Measurements from ENCODE around the gene UBC.
"Not testable (repeated sequence)": the region's sequence is repeated elsewhere in the genome, so short reads cannot be mapped to it uniquely, and the experiment has no call there.

The UBC gene

DNA sequence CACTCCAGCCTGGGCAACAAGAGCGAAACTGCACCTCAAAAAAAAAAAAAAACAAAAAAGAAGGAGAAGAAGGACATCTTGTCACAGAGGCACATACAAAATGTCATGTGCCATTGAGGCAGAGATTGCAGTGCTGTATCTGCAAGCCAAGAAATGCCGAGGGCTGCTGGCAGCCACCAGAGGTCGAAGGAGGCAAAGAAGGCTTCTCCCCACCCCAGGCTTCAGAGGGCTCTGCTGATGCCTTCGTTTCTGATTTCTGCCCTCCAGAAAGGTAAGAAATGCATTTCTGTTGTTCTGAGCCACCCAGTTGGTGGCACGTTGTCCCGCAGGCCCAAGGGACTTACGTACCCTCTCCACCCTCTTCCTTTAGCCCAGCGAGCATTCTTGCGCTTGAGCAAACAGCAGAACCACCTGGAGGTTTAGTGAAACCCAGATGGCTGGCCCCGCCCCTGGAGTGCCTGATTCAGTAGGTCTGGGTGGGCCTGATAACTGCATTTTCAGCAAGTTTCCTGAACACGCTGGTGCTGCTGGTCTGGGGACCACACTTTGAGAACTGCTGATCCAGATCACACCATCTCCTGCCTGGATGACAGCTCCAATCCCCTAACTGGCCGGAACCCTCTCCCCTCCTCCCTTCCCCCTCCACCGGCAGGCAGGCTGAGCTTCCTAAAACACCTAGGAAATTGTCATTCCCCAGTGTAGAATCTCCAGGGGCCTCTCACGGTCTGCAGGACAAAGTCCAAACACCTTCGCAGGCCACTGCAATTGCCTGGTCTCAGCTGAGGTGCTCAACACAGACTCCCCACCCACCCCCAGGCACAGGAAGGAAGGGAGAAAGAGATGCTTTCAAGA, 29.6 kb downstream of the UBC start:
- no peak for DNase-seq (ENCODE audit: low spot score)

DNA sequence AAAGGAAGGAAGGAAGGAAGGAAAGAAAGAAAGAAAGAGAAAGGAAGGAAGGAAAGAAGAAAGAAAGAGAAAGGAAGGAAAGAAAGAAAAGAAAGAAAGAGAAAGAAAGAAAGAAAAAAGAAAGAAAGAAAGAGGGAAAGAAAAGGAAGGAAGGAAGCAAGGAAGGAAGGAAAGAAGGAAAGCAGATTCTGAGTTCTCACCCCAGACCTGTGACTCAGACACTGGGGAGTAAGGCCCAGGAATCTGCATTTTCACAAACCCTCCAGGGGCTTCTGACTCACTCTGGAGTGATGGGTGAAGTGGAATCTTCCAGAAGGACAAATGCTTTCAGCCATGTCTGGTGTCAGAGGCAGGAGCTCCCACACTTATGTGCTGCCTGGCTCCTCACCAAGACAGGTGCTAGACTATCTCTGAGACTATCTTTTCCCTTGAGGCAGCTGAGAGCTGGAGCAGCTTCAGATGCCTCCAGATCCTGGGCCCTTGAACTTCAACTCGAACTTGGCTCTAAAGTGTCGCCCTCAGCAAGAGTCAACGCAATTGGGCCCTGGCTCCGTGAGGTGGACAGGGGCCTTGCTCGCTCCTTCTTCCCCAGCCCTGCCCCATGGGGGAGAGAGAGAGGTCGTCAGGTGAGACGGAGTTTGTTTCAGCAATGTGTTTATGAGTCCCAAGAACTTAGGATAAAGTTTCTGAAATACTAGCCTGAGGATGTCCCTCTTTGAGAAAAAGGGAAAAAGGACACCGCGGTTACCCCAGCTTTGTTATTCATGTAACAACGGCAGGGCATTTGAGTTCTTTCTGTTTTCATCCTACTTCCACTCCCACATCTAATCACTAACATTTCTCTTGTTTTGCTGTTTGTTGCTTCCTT, 31.0 kb downstream of the UBC start:
- DNase-seq (ENCODE audit: low spot score), result peak; percentile 68

DNA sequence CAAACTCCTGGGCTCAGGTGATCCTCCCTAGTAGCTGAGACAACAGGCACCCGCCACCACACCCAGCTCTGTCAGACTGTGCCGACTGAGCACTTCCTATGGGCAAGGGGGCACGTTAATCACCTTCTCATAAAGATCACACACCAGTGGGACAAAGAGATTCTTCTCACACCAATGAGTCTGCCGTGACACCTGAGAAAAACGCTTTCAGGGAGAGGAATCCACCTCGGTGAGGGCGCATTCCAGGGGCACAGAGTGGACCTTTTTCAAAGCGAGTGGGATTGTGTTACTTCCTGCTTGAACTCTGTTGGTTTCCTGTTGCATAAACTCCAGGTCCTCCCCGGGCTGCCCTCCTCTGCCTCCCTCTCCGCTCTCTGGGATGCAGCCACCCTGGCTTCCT, 33.3 kb downstream of the UBC start:
- DNase-seq (ENCODE audit: low spot score), result no peak

DNA sequence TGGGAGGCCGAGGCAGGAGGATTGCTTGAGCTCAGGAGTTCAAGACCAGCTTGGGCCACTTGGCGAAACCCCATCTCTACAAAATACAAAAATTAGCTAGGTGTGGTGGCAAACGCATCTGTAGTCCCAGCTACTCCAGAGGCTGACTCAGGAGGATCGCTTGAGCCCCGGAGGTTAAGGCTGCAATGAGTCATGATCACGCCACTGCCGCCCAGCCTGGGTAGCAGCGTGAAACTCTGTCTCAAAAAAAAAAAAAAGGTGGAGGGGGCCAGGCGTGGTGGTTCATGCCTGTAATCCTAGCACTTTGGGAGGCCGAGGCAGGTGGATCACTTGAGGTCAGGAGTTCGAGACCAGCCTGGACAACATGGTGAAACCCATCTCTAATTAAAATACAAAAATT, 34.1 kb downstream of the UBC start:
- DNase-seq (ENCODE audit: low spot score), result not testable (repeated sequence)

DNA sequence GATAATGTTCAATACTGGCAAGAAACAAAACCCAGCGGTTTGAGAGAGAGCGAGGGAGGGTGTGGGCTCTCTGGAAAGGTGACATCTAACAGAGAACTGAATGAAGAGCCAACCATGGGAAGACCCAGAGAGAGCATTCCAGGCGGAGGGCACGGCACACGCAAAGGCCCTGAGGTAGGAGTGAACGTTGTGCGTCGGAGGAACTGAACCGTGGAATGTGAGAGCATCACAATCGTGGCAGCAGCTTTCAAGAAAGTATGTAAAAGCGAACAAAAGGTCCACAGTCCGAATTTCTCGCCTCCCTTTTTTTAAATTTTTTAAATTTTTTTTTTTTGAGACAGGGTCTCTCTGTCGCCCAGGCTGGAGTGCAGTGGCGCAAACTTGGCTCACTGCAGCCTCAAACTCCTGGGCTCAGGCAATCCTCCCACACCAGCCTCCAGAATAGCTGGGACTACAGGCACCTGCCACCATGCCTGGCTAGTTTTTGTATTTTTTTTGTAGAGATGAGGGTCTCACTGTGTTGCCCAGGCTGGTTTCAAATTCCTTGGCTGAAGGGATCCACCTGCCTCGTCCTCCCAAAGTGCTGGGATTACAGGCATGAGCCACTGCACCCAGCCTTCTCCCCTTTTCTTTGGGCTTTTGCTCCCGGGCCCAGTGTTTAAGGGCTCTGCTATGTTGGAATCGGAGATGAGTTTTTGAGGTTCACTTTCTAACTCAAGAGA, 35.5 kb downstream of the UBC start:
- no peak for DNase-seq (ENCODE audit: low spot score)

DNA sequence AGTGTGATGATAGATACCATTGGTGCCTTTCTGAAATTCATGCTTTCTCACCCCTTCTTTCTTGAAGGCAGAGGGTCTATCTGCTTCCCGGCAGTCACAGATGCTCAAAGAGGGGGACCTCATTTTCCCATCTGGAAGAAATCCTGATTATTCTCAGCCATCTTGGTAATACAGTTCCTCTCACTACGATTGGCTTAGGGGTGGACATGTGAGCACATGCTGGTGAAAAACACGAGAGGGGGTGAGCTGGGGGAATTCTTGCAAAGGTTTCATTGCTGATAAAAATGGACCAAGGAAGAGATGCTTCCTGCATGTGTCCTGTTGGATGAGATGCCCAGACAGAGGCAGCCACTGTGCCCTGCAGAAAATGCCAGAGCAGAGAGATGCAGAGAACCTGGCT, 37.0 kb downstream of the UBC start:
- no peak for DNase-seq (ENCODE audit: low spot score)

DNA sequence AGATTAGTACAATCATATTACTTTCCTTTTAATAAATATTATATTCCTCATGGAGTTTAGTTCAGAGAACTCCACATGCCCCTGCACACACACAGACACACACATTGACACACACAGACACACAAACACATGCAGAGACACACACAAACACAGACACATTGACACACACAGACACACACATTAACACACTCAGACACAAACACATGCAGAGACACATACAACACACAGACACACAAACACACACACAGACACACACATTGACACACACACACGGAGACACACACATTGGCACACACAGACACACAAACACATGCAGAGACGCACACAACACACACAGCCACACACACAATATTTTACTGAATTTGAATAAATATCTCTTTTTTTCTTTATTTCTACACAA, 38.3 kb downstream of the UBC start:
- no peak for DNase-seq (ENCODE audit: low spot score)

DNA sequence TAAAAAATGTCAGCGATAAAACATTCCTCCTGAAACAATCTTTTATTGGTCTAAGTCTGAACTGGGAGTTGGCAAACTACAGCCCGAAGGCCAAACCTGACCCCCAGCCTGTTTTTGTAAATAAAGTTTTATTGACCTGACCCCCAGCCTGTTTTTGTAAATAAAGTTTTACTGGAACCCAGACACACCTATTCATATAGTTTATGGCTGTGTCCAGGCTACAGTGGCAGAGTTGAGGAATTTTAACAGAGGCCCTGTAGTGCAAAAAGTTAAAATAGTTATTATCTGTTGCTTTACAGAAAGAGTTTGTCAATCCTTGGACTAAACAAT, 38.7 kb downstream of the UBC start:
- DNase-seq (ENCODE audit: low spot score), result no peak

DNA sequence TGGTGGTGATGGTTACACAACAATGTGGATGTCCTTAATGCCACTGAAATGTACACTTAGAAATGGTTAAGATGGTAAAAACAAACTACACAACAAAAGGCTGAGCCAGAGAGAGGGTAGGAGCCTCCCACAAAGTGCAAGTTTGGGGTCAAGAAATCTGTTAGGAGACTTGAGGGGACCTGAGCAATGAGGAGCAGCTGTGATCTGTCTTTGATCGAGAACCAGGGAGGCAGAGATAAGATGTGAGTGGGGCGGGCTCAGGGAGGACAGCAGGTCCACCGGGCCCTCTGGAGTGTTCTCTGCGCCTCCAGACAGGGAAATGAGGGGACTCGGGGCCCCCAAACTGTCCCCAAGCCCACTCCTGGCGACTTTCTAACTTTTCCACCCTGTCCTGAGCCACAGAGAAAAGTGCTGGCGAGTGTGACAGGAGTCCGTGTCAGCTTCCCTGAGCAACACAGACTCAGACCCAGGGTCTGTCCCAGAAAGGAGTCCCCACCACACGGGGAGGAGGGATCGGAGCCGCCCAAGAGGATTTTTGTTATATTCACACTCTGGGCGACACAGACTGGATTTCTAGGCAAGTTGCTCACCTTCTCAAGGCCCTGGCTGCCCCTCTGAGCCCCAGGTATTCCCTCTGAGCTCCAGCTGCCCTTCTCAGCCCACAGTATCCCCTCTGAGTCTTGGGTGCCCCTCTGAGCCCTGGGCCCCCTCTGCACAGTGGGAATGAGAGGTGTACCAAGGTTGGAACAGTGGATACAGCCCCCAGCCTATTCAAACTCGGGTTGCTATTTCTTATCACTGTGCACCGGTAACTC, 39.3 kb downstream of the UBC start:
- no peak for DNase-seq (ENCODE audit: low spot score)

DNA sequence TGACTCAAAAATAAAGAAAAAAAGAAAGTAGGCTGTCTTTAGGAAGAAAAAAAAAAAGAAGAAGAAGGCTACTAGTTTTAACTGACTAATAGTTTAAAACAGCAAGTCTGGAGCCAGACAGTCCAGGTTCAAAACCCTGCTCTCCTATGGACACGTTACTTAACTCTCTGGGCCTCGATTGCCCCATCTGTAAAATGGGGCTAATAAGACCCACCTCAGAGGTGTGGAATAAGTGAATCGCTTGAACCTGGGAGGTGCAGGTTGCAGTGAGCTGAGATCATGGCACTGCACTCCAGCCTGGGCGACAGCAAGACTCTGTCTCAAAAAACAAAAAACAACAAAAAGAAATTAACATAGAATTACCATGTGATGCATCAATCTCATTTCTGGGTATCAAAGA, 40.3 kb downstream of the UBC start:
- no peak for DNase-seq (ENCODE audit: low spot score)

DNA sequence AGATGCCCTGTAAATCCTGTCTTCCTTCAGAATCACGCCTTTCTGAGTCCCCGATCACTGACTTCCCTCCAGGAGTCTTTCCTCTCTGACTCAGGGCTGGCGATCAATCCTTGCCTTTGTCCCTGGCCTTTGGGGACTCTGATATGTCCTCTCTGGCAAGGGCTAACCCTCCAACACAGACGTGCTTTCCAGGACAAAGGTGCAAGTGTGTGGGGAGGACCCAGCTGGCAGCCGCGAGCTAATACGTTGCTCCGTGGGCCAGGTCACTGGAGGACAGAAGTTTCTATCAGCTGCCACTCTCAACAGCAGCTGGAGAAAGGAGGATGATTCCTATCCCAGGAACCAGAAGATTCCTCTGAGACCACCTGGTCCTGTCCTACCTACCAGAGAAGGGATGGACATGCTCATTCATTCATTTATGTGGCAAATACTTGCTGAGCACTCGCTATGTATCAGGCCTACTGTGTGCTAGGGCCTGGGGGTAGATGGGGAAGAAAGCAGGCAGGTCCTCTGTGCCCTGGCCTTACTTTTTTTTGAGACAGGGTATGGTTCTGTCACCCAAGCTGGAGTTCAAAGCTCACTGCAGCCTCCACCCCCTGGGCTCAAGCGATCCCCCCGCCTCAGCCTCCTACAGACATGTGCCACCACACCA, 42.3 kb downstream of the UBC start:
- DNase-seq (ENCODE audit: low spot score), result no peak

DNA sequence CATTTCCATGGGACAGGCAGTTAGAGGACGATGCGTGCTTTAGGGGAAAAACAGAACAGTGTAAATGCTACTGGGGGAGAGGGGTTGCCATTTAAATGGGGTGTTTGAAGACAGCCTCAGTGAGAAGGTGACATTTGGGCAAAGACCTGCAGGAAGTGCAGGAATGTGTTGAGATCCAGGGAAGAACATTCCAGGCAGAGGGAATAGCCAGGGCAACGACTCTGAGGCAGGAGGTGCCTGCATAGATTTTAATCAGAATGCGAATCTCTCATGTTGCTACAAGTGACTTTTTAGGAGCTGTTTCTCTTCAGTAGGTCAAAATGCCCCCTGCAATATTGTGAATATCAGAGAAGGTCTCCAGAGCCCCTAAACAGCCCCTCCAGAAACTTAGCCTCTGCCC, 43.2 kb downstream of the UBC start:
- no peak for DNase-seq (ENCODE audit: low spot score)

DNA sequence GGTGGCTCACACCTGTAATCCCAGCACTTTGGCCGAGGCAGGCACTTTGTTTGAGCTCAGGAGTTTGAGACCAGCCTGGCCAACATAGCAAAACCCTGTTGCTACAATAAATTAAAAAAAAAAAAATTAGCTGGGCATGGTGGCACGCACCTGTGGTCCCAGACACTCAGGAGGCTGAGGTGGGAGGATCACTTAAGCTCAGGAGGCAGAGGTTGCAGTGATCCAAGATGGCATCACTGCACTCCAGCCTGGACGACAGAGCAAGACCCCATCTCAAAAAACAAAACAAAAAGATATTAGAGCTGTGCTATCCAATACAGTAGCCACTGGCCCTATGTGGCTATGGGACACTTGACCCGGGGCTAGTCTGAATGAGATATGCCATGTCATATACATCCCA, 43.9 kb downstream of the UBC start:
- DNase-seq (ENCODE audit: low spot score), result no peak

DNA sequence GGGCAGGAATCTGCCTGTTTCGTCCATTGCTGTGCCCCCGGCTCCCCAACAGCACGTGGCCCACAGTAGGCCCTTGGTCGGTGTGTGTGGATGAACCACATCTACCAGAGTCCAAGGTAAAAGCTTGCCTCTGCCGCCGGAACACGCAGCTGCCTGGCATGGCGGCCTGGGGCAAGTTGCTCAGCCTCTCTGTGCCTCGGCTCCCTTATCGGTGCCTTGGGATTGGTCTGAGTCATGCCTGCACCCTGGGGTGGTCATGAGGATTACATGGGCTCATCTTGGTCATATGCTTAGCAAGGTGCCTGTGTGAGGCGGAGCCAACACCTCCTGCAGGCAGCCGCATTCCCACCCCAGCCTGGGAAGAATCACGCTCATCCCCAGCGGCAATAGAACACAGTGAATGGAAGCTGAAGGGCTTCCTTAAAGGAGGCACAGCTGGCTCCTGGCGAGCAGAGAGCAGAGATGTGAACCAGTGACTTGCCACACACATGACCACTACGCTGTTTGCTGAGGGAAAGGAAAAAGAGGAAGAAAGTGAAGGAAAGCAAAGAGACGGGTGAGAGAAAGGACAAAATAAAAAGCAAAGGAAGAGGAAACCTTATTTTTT, 45.3 kb downstream of the UBC start:
- DNase-seq (ENCODE audit: low spot score), result no peak

DNA sequence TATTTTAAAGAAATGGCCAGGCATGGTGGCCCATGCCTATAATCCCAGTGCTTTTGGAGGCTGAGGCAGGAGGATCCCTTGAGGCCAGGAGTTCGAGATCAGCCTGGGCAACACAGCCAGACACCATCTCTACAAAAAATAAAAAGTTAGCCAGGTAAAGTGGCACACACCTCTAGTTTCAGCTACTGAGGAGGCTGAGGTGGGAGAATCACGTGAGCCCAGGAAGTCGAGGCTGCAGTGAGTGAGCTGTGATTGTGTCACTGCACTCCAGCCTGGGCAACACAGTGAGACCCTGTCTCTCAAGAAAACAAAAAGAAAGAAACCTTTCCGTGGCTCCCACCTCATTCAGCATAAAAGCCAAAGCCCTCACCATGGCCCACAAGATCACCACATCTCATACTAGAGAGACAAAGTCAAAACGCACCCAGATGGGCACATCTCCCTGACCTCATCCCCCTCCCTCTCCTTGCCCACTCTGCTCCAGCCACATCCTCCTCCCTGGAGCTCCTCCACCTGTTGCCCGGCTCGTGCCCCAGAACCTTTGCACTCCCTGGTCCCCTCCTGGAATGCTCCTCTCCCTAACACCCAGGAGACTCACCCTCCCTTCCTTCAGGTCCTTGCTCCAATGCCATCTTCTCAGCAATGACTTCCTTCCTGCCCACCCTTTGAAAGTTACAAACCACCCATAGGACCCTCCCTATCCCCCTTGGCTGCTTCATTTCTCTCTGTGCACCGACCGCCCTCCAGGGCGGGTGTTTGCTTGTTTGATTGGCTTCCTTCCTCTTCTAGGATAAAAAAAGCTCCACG, 46.0 kb downstream of the UBC start:
- no peak for DNase-seq (ENCODE audit: low spot score)

DNA sequence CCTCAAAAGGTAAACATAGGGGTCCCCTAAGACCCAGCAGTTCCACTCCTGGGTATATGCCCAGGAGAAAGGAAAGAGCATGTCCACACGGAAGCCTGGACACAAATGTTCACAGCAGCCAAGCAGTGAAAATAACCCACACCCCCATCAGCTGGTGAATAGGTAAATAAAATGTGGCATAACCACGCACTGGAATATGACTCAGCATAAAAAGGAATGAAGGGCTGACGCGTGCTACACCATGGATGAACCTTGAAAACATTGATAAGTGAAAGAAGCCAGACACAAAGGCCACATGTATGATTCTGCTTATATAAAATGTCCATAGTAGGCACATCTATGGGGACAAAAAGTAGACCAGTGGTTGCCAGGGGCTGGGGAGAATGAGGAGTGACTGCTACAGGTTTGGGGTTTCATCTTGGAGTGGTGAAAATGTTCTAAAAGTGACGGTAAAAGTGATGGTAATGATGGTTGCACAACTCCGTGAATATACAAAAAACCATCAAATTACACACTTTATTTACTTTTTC, 47.0 kb downstream of the UBC start:
- no peak for DNase-seq (ENCODE audit: low spot score)

DNA sequence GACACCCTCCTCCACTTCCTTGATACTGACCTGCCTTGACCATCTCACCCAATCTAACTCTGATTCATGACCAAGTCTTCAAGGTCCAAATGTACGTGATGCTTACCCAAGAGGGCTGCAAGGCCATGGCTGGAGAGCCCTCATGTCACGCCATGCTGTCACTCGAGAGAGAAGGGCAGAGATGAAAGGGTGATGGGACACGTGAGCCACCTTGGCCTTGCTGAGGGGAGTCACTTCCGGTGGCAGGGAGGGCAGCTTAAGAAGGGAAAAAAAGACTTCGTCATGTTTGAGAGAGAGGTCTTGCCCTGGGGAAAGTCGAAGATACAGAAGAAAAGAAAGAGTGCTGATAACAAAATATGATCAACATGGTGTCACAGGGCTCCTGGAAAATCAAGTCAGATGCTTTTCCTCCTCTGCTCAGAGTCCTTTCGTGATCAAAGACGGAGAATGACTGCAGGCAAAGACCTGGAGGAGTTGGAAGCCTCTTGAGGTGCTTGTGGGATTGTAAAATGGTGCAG, 47.5 kb downstream of the UBC start:
- DNase-seq (ENCODE audit: low spot score), result no peak

DNA sequence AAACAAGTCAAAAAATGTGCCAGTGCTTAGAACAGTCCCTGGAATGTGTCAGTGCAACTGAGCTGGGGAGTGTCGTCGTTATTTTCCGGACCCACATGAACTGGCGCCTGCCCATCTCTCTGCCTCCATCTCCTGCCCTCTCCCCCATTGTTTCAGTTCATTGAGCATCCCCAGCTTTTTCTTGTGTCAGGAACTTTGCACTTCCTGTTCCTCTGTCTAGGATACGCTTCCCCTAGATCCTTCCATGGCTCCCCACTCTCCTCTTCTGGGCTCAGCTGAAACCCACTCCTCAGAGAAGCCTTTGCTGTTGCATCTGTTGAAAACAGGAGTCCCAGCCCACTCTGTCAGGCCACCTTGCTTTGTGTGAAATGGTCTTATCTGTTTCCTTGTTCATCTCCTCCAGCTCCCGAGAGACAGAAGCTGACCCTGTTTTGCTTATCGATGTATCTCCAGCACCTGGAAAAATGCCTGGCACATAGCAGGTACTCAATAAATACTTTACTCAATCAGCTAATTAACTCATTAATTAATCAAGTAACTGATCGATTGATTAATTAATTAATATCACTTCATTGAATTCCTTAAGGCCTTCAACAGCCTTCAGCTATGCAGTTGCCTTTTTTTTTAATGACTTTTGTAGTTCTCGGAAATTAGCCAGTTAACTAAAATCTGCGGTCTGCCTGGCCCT, 48.1 kb downstream of the UBC start:
- peak; percentile 58 for DNase-seq (ENCODE audit: low spot score)

DNA sequence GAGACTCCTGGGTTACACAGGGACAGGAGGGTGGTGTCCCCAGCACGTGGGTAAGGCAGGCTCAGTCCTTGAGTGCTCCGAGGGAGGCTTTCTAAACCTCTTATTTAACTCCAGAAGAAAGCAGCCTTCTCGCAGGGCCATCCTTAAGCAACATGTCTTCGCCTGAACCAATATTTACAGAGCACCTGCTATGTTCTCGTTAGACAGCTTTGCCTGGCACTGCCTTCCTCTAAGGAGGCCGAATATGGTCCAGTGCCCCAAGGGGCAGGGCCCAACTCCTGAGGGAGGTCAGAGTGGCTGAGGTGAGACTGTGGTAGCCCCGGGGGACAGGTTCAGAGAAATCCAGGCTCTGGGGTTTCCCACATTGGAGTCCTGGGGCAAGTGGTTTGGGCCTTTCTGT, 48.7 kb downstream of the UBC start:
- no peak for DNase-seq (ENCODE audit: low spot score)

Data from SK-N-DZ (cell line).